Common myeloid progenitor, CD34-positive (primary cell): ENCODE measurements around the gene C2CD2.

Source experiments
- CTCF ChIA-PET: fragments of 350-600 bp; sonication (Branson Sonifier 250); formaldehyde crosslinking; loops from one replicate; lab custom pipeline; 2021; ENCODE audit warnings: antibody characterized with exemption; lab: Charles Lee
- POLR2A ChIA-PET: fragments of 350-600 bp; sonication (Branson Sonifier 250); formaldehyde crosslinking; loops from one replicate; lab custom pipeline; 2021; ENCODE audit warnings: antibody characterized with exemption; lab: Charles Lee
- DNase-seq, 3 donors: peaks; one replicate each; pipeline versions ENCODE4 v3.0.0 to v3.0.0-alpha.2; 2013
- H3K27ac ChIP-seq, 2 experiments: 1 replicate in 1 of 2; 2 replicates in 1 of 2; pipeline ENCODE4 v1.7.0; 2013; ENCODE audit warnings: inconsistent platforms in 2 of 2, low read length in 2 of 2, mild to moderate bottlenecking in 2 of 2, low read depth in 1 of 2, moderate library complexity in 1 of 2; ENCODE audit not compliant: severe bottlenecking in 2 of 2, insufficient read depth in 1 of 2, poor library complexity in 1 of 2
- H3K27me3 ChIP-seq, 5 experiments: replicated peaks in 2 of 5; 1 replicate in 3 of 5; 2 replicates in 2 of 5; pipeline versions ENCODE4 v1.6.1 to v1.7.0; 2013; ENCODE audit warnings: low read length in 4 of 5, mild to moderate bottlenecking in 2 of 5, moderate library complexity in 2 of 5, inconsistent platforms in 1 of 5; ENCODE audit not compliant: insufficient read depth in 5 of 5, control insufficient read depth in 4 of 5
- H3K36me3 ChIP-seq, 4 experiments: 1 replicate in 2 of 4; 2 replicates in 2 of 4; pipeline versions ENCODE4 v1.6.1 to v1.7.0; 2013; ENCODE audit warnings: low read length in 3 of 4, control low read depth in 1 of 4, mild to moderate bottlenecking in 1 of 4; ENCODE audit not compliant: control insufficient read depth in 4 of 4, insufficient read depth in 4 of 4
- H3K4me1 ChIP-seq, 4 experiments: 1 replicate in 3 of 4; 2 replicates in 1 of 4; pipeline versions ENCODE4 v1.6.1 to v1.7.1; 2013; ENCODE audit warnings: low read length in 3 of 4, mild to moderate bottlenecking in 3 of 4, control low read depth in 1 of 4, inconsistent platforms in 1 of 4, moderate library complexity in 1 of 4; ENCODE audit not compliant: control insufficient read depth in 4 of 4, insufficient read depth in 4 of 4; ENCODE audit errors: control extremely low read depth in 1 of 4
- H3K4me3 ChIP-seq, 7 experiments: 1 replicate in 4 of 7; 2 replicates in 3 of 7; pipeline versions ENCODE4 v1.5.1 to v1.7.0; 2013; ENCODE audit warnings: mild to moderate bottlenecking in 7 of 7, low read length in 6 of 7, moderate library complexity in 6 of 7, inconsistent platforms in 2 of 7, low read depth in 2 of 7, control low read depth in 1 of 7; ENCODE audit not compliant: insufficient read depth in 4 of 7, control insufficient read depth in 1 of 7; ENCODE audit errors: extremely low read depth in 1 of 7
- H3K9me3 ChIP-seq, 5 experiments: 1 replicate in 4 of 5; 2 replicates in 1 of 5; pipeline versions ENCODE4 v1.6.1 to v1.7.1; 2013; ENCODE audit warnings: low read length in 4 of 5, mild to moderate bottlenecking in 2 of 5, inconsistent platforms in 1 of 5, low read depth in 1 of 5, moderate library complexity in 1 of 5; ENCODE audit not compliant: control insufficient read depth in 4 of 5, insufficient read depth in 2 of 5; ENCODE audit errors: control extremely low read depth in 1 of 5
- WGBS: methylation state at CpG from one replicate; pipeline ENCODE4 v1.1.5; 2013; ENCODE audit not compliant: insufficient coverage; 5-methylcytosine and 5-hydroxymethylcytosine counted together

C2CD2 gene

DNA sequence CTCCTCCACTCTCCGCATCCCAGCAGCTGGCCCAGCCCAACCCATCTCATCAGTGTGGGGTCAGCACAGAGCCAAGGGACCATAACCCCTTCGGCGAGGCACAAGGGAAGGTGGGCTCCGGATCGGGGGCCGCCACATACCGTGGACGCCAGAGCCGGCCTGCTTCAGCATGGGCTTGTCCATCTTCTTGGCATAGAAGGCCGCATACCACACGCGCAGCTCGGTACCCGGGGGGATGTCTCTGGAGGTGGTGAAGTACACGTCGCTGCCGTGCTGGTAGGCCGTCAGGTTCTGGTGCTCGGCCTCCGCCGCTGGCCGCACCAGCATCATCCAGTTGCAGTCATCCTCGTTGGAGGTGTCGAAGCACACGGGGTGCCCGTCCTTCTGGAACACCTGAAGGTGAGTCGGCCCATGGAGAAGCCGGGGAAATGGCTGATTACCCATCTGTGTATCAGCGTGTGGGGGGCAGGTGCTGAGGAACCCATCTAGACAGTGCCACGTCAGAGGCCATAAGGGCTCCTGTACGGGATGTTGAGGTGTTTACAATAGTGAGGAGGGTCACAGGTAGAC, 99.3 kb downstream of the C2CD2 start:
- WGBS: 96% methylated on average over 30 of the region's 31 CpGs

DNA sequence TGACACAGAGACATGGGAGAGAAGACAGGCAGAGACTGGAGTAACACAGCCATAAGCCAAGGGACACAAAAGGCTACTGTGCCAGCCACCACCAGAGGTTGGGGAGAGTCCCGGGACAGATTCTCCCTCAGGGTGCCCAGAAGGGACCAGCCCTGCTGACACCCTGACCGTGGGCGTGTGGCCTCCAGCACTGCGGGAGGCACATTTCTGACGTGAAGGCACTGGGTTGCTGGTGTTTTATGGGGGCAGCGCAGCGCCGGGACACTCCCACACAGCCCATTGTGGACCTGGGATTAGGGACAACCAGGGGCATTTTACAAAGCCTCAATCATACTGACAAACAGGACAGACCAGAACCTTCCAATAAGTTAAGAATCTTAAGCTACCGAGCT, 100.9 kb downstream of the C2CD2 start:
- 100% methylated on average over 5 of the region's 9 CpGs for WGBS
- ChIA-PET POLR2A (interaction anchor here (1.0 kb wide), 1 partner anchor 9 kb away, joined by 8 read pairs; no protein-coding TSS in a partner anchor), CTCF (interaction anchor here (1.1 to 1.3 kb wide), 2 partner anchors 11 to 13 kb away, joined by 3 read pairs; no protein-coding TSS in a partner anchor)
- DNase-seq: no peak
- Histone ChIP-seq H3K36me3 (peaks cover 17 to 66% (median 59%) of the 10 kb centered on the region in 4 experiments), H3K4me1 (no peaks in the 10 kb centered on the region), H3K27ac (no peak overlapping the region), H3K4me3 (no peak overlapping the region), H3K9me3 (no peaks in the 10 kb centered on the region), H3K27me3 (no peaks in the 10 kb centered on the region)

More for the DNA sequence above, 99.3 kb downstream of the C2CD2 start:
- Histone ChIP-seq H3K27me3 (no peaks in the 10 kb centered on the region), H3K4me1 (no peaks in the 10 kb centered on the region), H3K9me3 (no peaks in the 10 kb centered on the region), H3K36me3 (peaks cover 15 to 76% (median 63%) of the 10 kb centered on the region in 4 experiments), H3K4me3 (no peak overlapping the region), H3K27ac (no peak overlapping the region)
- ChIA-PET CTCF (no interaction called here), POLR2A (no interaction called here)
- DNase-seq: no peak

DNA sequence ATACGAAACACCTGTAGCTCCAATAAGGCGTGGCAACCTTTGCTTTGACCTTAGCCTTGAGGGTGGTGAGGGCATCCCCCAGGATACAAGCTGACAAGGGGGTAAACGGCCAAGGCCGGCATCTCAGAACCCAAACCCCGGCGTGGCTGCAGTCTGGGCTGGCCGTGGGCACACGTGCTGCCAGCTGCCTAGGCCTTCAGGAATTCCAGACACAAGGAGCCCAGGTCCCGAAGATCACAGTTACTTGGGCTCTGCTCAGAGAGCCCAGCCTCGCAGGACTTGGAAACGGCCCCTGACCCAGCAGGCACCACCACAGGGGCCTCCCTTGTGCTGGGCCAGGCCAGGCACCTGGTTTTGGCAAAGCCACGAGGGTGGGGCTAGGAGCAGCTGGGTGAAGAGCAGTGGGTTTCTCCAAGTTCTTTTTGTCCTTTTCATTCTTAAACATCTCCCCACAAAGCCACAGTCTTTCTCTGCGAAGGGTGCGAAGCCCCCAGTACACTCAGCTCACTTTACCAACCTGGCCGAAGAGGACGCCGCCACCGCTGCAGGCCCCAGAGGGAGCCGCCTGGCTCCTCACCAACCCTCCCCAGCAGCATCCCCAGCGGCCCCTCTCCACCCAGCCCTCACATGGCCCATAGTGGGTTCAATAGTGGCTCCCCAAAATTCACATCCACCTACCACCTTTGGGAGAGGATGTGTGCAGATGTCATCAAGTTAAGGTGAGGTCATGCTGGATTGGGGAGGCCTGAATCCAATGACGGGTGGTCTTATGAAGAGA, 101.5 kb downstream of the C2CD2 start:
- Histone ChIP-seq H3K4me1 (no peaks in the 10 kb centered on the region), H3K27ac (no peak overlapping the region), H3K9me3 (no peaks in the 10 kb centered on the region), H3K4me3 (no peak overlapping the region), H3K27me3 (no peaks in the 10 kb centered on the region), H3K36me3 (peaks cover 17 to 63% (median 56%) of the 10 kb centered on the region in 4 experiments)
- WGBS: 92% methylated on average over 19 of the region's 21 CpGs
- DNase-seq: no peak
- CTCF ChIA-PET: interaction anchor here (1.1 kb wide), 1 partner anchor 9 kb away, joined by 3 read pairs; no protein-coding TSS in a partner anchor
- POLR2A ChIA-PET: interaction anchor here (1.0 kb wide), 1 partner anchor 9 kb away, joined by 8 read pairs; no protein-coding TSS in a partner anchor

DNA sequence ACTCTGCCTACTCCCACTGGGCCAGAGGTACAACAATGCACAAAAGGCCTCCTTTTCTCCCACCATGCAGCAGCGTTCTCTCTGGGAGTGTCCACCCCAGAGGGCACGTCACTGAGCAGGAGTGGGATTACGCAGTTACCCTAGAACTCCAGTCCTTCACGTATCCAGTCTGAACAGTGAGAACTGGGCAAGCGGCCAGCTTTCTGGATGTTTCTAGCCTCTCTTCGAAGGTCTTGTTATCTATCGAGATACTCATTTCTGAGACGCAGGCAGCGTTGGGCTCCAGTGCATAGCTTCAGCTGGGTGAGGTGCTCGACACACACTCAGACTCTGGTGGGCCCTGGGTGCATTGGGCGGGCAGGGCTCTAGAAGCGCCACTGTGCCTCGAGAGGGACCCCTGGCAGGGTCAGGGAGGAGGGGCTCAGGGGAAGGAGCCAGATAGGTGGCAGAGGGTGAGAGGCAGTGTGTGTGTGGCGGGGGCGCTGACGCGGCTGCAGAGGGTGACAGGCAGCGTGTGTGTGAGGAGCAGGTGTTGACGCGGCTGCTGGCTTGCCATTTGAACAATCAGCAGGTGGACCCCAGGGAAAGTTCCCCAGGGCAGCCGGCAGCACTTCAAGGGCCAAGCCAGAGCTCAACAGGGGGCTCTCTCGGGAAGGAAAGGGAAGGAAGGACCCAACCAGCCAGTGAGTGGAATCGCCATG, 102.6 kb downstream of the C2CD2 start:
- WGBS: 97% methylated on average over 15 of the region's 23 CpGs
- DNase-seq: no peak
- no peaks in the 10 kb centered on the region for H3K4me1 ChIP-seq
- H3K36me3 ChIP-seq: peaks cover 14 to 58% (median 51%) of the 10 kb centered on the region in 4 experiments
- H3K27ac ChIP-seq: no peak overlapping the region
- no peak overlapping the region for H3K4me3 ChIP-seq
- CTCF ChIA-PET: interaction anchor here (1.1 kb wide), 1 partner anchor 7 kb away, joined by 3 read pairs; no protein-coding TSS in a partner anchor
- H3K27me3 ChIP-seq: no peaks in the 10 kb centered on the region
- no peaks in the 10 kb centered on the region for H3K9me3 ChIP-seq
- POLR2A ChIA-PET: no interaction called here

DNA sequence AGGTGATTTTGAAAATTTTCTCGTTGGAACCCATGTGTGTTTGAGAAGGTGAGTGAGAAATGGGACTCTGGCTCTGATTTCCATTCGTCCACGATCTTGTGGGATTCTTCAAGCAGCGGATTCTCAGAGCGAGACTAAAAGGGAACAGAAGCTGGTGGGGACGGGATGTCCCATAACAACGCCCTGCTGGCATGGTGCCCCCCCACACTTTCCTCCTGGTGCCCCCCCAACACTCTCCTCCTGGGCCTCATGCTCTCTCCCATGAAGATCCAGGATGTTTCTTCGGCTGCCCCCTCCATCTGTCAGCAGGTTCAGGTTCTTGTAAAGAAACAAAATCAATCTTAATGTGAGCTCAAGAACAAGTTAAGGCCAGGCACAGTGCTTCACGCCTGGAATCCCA, 103.7 kb downstream of the C2CD2 start:
- Histone ChIP-seq H3K27ac (no peak overlapping the region), H3K36me3 (peaks cover 13 to 59% (median 49%) of the 10 kb centered on the region in 4 experiments), H3K9me3 (no peaks in the 10 kb centered on the region), H3K4me1 (no peaks in the 10 kb centered on the region), H3K27me3 (no peaks in the 10 kb centered on the region), H3K4me3 (no peak overlapping the region)
- no peak for DNase-seq
- POLR2A ChIA-PET: interaction anchor here (0.7 kb wide), 1 partner anchor 268 kb away, joined by 3 read pairs; no protein-coding TSS in a partner anchor
- CTCF ChIA-PET: no interaction called here
- WGBS: 93% methylated on average over 7 of the region's 9 CpGs

DNA sequence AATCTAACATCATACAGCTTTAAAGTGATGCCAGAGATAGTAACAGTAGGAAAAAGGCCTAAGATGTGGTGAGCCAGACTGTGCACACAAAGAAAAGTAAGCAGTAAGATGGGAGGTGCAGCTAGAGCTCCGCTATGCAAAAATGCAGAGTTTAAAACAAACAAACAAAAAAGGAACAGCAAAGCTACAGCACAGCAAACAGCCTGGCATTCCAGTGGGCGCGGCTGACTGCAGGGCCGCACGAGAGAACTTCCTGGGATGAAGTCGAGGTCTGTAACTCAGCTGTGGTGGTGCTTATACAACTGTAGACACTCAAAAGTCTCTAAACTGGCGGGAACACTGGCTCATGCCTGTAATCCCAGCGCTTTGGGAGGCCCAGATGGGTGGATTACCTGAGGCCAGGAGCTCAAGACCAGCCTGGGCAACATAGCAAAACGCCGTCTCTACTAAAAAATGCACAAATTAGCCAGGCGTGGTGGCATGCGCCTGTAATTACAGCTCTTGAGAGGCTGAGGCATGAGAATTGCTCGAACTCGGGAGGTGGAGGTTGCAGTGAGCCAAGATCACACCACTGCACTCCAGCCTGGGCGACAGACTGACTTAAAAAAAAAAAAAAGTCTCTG, 104.7 kb downstream of the C2CD2 start:
- H3K9me3 ChIP-seq: no peaks in the 10 kb centered on the region
- POLR2A ChIA-PET: interaction anchor here (0.6 kb wide), 1 partner anchor 223 kb away, joined by 3 read pairs; no protein-coding TSS in a partner anchor
- no peak overlapping the region for H3K27ac ChIP-seq
- CTCF ChIA-PET: interaction anchor here (1.4 to 1.5 kb wide), 3 partner anchors 17 to 83 kb away, joined by 3 to 4 read pairs (median 3); no protein-coding TSS in a partner anchor
- peak overlapping the region in 1 of 7 experiments; percentile 23 for H3K4me3 ChIP-seq
- peaks cover 11 to 49% (median 39%) of the 10 kb centered on the region in 4 experiments for H3K36me3 ChIP-seq
- DNase-seq: no peak
- peaks cover 0 to 2% (median under 1%) of the 10 kb centered on the region in 4 experiments for H3K4me1 ChIP-seq
- WGBS: 87% methylated on average over 14 of the region's 15 CpGs
- no peaks in the 10 kb centered on the region for H3K27me3 ChIP-seq
